CD1c-positive myeloid dendritic cell (primary cell): ENCODE data around the gene NAPSA.
A peak's percentile ranks its signal among the peaks of the same experiment; 100 is the strongest.

Experiments used
- DNase-seq: peaks from one replicate; pipeline ENCODE4 v3.0.0-alpha.2; 2016; ENCODE audit errors: extremely low spot score

NAPSA gene

GRCh38 chr19:50384685-50385535 lies 19.5 kb upstream of the NAPSA start:
- DNase-seq, result peak; percentile 92

GRCh38 chr19:50383852-50384684 lies 18.6 kb upstream of the NAPSA start, which contains the start of gene POLD1:
Gene POLD1, plus strand, starts transcription at chr19:50384347. Its CDS starts 14,505 bp downstream, at chr19:50398852.
- DNase-seq, result peak; percentile 100

GRCh38 chr19:50383001-50383851 lies 17.8 kb upstream of the NAPSA start:
- no peak for DNase-seq

GRCh38 chr19:50381881-50382729 lies 16.7 kb upstream of the NAPSA start:
- no peak for DNase-seq

- no peak for DNase-seq
Measured at GRCh38 chr19:50380751-50381151, 15.3 kb upstream of the NAPSA start.

GRCh38 chr19:50380137-50380536 lies 14.7 kb upstream of the NAPSA start:
- DNase-seq, result no peak

- DNase-seq, result no peak
Measured at GRCh38 chr19:50379602-50380001, 14.2 kb upstream of the NAPSA start.

- DNase-seq, result no peak
Measured at GRCh38 chr19:50378863-50379236, 13.4 kb upstream of the NAPSA start.

- no peak for DNase-seq
Measured at GRCh38 chr19:50378169-50378862, 12.9 kb upstream of the NAPSA start.

- DNase-seq, result no peak
Measured at GRCh38 chr19:50377517-50377916, 12.1 kb upstream of the NAPSA start.

- no peak for DNase-seq
Measured at GRCh38 chr19:50377051-50377461, 11.6 kb upstream of the NAPSA start.

GRCh38 chr19:50376166-50377050 lies 11.0 kb upstream of the NAPSA start, which contains the start of gene NR1H2:
Gene NR1H2, plus strand, starts transcription at chr19:50376457. Its CDS starts 1,149 bp downstream, at chr19:50377606.
- peak; percentile 99 for DNase-seq

- peak; percentile 47 for DNase-seq
Measured at GRCh38 chr19:50371914-50372475, 6.6 kb upstream of the NAPSA start.

GRCh38 chr19:50368649-50369570 lies 3.5 kb upstream of the NAPSA start:
- peak; percentile 85 for DNase-seq

- DNase-seq, result no peak
Measured at GRCh38 chr19:50362656-50363424, 2.6 kb downstream of the NAPSA start.

GRCh38 chr19:50362030-50362412 lies 3.4 kb downstream of the NAPSA start:
- no peak for DNase-seq
